ENCODE measurements around the gene SH3BP2. TPM values are rescaled to one million over a fixed set of nuclear protein-coding genes. Genes with fewer than 3 reads are reported as not detected.

SH3BP2 gene
- polyA plus RNA-seq, 1 donor from 2014 or later, result 87.9 TPM

GRCh38 chr4:2797545-2798305 is 4.8 kb downstream of the SH3BP2 start:
- Histone ChIP-seq H3K9ac (ENCODE audit: low read length) (no peak overlapping the region), H3K27me3 (ENCODE audit: insufficient read depth, low read depth, low read length) (peaks cover 19% of the 10 kb centered on the region), H3K4me3 (ENCODE audit: low read length) (no peak overlapping the region), H3K79me2 (replicated peaks; ENCODE audit: insufficient read depth, low read length) (no peaks in the 10 kb centered on the region), H3F3A (ENCODE audit: insufficient read depth, low read length, poor library complexity, severe bottlenecking) (no peaks in the 10 kb centered on the region), H4K20me1 (ENCODE audit: insufficient read depth) (no peaks in the 10 kb centered on the region), H3K9me3 (ENCODE audit: low read length) (no peaks in the 10 kb centered on the region), H3K36me3 (ENCODE audit: insufficient read depth, low read length) (no peaks in the 10 kb centered on the region), H2AFZ (ENCODE audit: low read depth, low read length) (no peak overlapping the region), H3K9me2 (ENCODE audit: insufficient read depth, low read length) (no peaks in the 10 kb centered on the region), H3K27ac (ENCODE audit: low read length) (no peak overlapping the region), H3K4me2 (ENCODE audit: low read length) (no peak overlapping the region)
- TF ChIP-seq EP300 (conservative IDR thresholded peaks at IDR 0.05; ENCODE audit: poor library complexity, severe bottlenecking) (no peak), MXI1 (conservative IDR thresholded peaks at IDR 0.05; ENCODE audit: poor library complexity, severe bottlenecking) (no peak)

GRCh38 chr4:2798399-2799223 is 5.7 kb downstream of the SH3BP2 start:
- Histone ChIP-seq H3K27me3 (ENCODE audit: insufficient read depth, low read depth, low read length) (peaks cover 12% of the 10 kb centered on the region), H3K79me2 (replicated peaks; ENCODE audit: insufficient read depth, low read length) (no peaks in the 10 kb centered on the region), H3K9me2 (ENCODE audit: insufficient read depth, low read length) (no peaks in the 10 kb centered on the region), H3K36me3 (ENCODE audit: insufficient read depth, low read length) (no peaks in the 10 kb centered on the region), H3K9ac (ENCODE audit: low read length) (no peak overlapping the region), H3K4me2 (ENCODE audit: low read length) (no peak overlapping the region), H3K27ac (ENCODE audit: low read length) (no peak overlapping the region), H2AFZ (ENCODE audit: low read depth, low read length) (no peak overlapping the region), H3K9me3 (ENCODE audit: low read length) (no peaks in the 10 kb centered on the region), H3F3A (ENCODE audit: insufficient read depth, low read length, poor library complexity, severe bottlenecking) (no peaks in the 10 kb centered on the region), H3K4me3 (ENCODE audit: low read length) (no peak overlapping the region), H4K20me1 (ENCODE audit: insufficient read depth) (no peaks in the 10 kb centered on the region)
- TF ChIP-seq SMC3 (conservative IDR thresholded peaks at IDR 0.05; ENCODE audit: poor library complexity) (no peak), TAF1 (IDR thresholded peaks at IDR 0.05; ENCODE audit: low read depth) (no peak), REST (IDR thresholded peaks at IDR 0.05; ENCODE audit: borderline replicate concordance) (no peak), RAD21 (conservative IDR thresholded peaks at IDR 0.05) (no peak)

- TF ChIP-seq MXI1 (conservative IDR thresholded peaks at IDR 0.05; ENCODE audit: poor library complexity, severe bottlenecking) (no peak), EZH2 (IDR thresholded peaks at IDR 0.05; ENCODE audit: borderline replicate concordance, insufficient read depth, low read length, poor library complexity, severe bottlenecking) (no peak), TAF1 (IDR thresholded peaks at IDR 0.05; ENCODE audit: low read depth) (no peak), RAD21 (conservative IDR thresholded peaks at IDR 0.05) (no peak)
- Histone ChIP-seq H3K9me3 (ENCODE audit: low read length) (no peaks in the 10 kb centered on the region), H3K79me2 (replicated peaks; ENCODE audit: insufficient read depth, low read length) (no peaks in the 10 kb centered on the region), H3K4me3 (ENCODE audit: low read length) (no peak overlapping the region), H3K4me2 (ENCODE audit: low read length) (no peak overlapping the region), H4K20me1 (ENCODE audit: insufficient read depth) (no peaks in the 10 kb centered on the region), H3K27ac (ENCODE audit: low read length) (no peak overlapping the region), H3K36me3 (ENCODE audit: insufficient read depth, low read length) (no peaks in the 10 kb centered on the region), H3K27me3 (ENCODE audit: insufficient read depth, low read depth, low read length) (peaks cover 5% of the 10 kb centered on the region), H3K9ac (ENCODE audit: low read length) (no peak overlapping the region), H2AFZ (ENCODE audit: low read depth, low read length) (no peak overlapping the region), H3K9me2 (ENCODE audit: insufficient read depth, low read length) (no peaks in the 10 kb centered on the region), H3F3A (ENCODE audit: insufficient read depth, low read length, poor library complexity, severe bottlenecking) (no peaks in the 10 kb centered on the region)
Observed at GRCh38 chr4:2799224-2799911, 6.5 kb downstream of the SH3BP2 start.

Data from neural cell (in vitro differentiated cells).